Pancreas (tissue), 10 donors: ENCODE measurements around the gene GRIK5. TPM values are rescaled to one million over a fixed set of nuclear protein-coding genes. Genes with fewer than 3 reads are reported as not detected.
"Not testable (repeated sequence)": the region's sequence is repeated elsewhere in the genome, so short reads cannot be mapped to it uniquely, and the experiment has no call there.

Source experiments
- ATAC-seq, 4 donors: fragments of 200-7000 bp; cut with Tn5 transposase; one replicate each; pipeline versions ENCODE4 v1.8.0 to v1.9.1; 2020; ENCODE audit warnings: mild to moderate bottlenecking in 4 of 4, moderate library complexity in 4 of 4
- DNase-seq, 6 donors: peaks; one replicate each; pipeline ENCODE4 v3.0.0-alpha.2; 2020
- FAIRE-seq: peaks from 2 replicates; lab custom pipeline; 2012; peaks lifted over from hg19 to GRCh38; lab: Jason Lieb, UNC
- H3K27ac ChIP-seq, 4 donors: fragments of 200-600 bp; sonication (generic); 1 replicate in 3 of 4; 2 replicates in 1 of 4; pipeline versions ENCODE4 v1.5.0 to v1.8.0; 2020
- H3K27me3 ChIP-seq, 4 donors: fragments of 200-600 bp; one replicate each; pipeline ENCODE4 v1.8.0; 2021
- H3K36me3 ChIP-seq, 3 donors: fragments of 200-600 bp; sonication (generic) in 1 of 3; one replicate each; pipeline versions ENCODE4 v1.5.0 to v1.8.0; 2020 to 2021
- H3K4me1 ChIP-seq, 3 donors: fragments of 200-600 bp; one replicate each; pipeline ENCODE4 v1.8.0; 2021
- H3K4me3 ChIP-seq, 4 donors: fragments of 200-600 bp; sonication (generic) in 2 of 4; one replicate each; pipeline versions ENCODE4 v1.5.0 to v1.8.0; 2020 to 2021
- H3K9me3 ChIP-seq, 4 donors: fragments of 200-600 bp; one replicate each; pipeline ENCODE4 v1.8.0; 2021
- CTCF ChIP-seq, 4 donors: fragments of 200-600 bp; sonication (generic) in 3 of 4; IDR thresholded peaks; one replicate each; pipeline versions ENCODE4 v1.5.0 to v1.8.0; 2021; ENCODE audit warnings: antibody characterized with exemption in 4 of 4
- WGBS, 2 donors: extraction: QIAGEN DNeasy Blood & Tissue Kit; methylation state at CpG; one replicate each; pipeline ENCODE4 v1.1.7; 2013; 5-methylcytosine and 5-hydroxymethylcytosine counted together
- intact Hi-C, 3 donors: fragments of 100-400 bp; cut with DNase I; formaldehyde crosslinking; loops; one replicate each; pipeline versions ENCODE4 v1.11.1 to v1.14.2; 2022
- polyA plus RNA-seq, 2 donors: library from polyadenylated mRNA; stranded (reverse); fragments of 200-250 nt; gene quantifications; one replicate each; pipeline ENCODE4 v1.2.3, GENCODE V29; 2013
- total RNA-seq, 6 donors: library from RNA; stranded (reverse); fragmentation: NEBNext Ultra II Directional in 4 of 6; extraction: Animal tissue kit (Norgen Biotek cat#: 25700) in 4 of 6; gene quantifications; one replicate each; pipeline versions ENCODE4 v1.2.1 to v1.2.4, GENCODE V29; 2021 to 2023
- donor health status: healthy with polysubstance abuse.
- donor health status: DM: no; HTN: no; CAD: no; lungs with moderate emphysema.
- donor health status: DM: no; HTN: no; CAD: no.
- donor health status: control.
- donor health status: control.
- donor health status: Bipolar disorder and iron deficiency.
- donor health status: DM: yes; HTN: yes; CAD: no.
- donor health status: DM: no; HTN: no; CAD: no.
- donor health status: DM: no; HTN: no; CAD: no.
- donor health status: DM: yes; HTN: yes; CAD: no.

Gene GRIK5
- total and polyA plus RNA-seq, 8 donors: 1.9 to 10.5 (median 3.4) TPM

- intact Hi-C loops: no loop called here
- FAIRE-seq: no peak
- H3K36me3 ChIP-seq: no peaks in the 10 kb centered on the region
- no peak for TF ChIP-seq CTCF (IDR thresholded peaks at IDR 0.05)
- no peaks in the 10 kb centered on the region for H3K4me1 ChIP-seq
- no peak overlapping the region for H3K27ac ChIP-seq
- 69 to 87% methylated on average over 7 of the region's 7 CpGs for WGBS, 2 donors
- DNase-seq: no peak
- ATAC-seq: no peak
- no peaks in the 10 kb centered on the region for H3K27me3 ChIP-seq
- H3K4me3 ChIP-seq: no peak overlapping the region
- H3K9me3 ChIP-seq: no peaks in the 10 kb centered on the region
These were observed 24.4 kb downstream of the GRIK5 start for GRCh38 chr19:42045575-42045974.

- Histone ChIP-seq H3K27ac (no peak overlapping the region), H3K4me1 (no peaks in the 10 kb centered on the region), H3K4me3 (no peak overlapping the region), H3K9me3 (no peaks in the 10 kb centered on the region), H3K36me3 (no peaks in the 10 kb centered on the region), H3K27me3 (no peaks in the 10 kb centered on the region)
- DNase-seq: no peak
- TF ChIP-seq CTCF (IDR thresholded peaks at IDR 0.05): no peak
- ATAC-seq: no peak
- FAIRE-seq: no peak
- intact Hi-C loops: no loop called here
- 71 to 80% methylated on average over 30 of the region's 30 CpGs for WGBS, 2 donors
These were observed 27.4 kb downstream of the GRIK5 start for GRCh38 chr19:42042455-42043170.

- DNase-seq, H3K27me3 ChIP-seq, H3K4me3 ChIP-seq, H3K27ac ChIP-seq, intact Hi-C loops, H3K4me1 ChIP-seq, FAIRE-seq, H3K9me3 ChIP-seq, ATAC-seq, H3K36me3 ChIP-seq: not testable (repeated sequence)
- WGBS, 2 donors: 73 to 85% methylated on average over 9 of the region's 9 CpGs
These were observed 29.5 kb downstream of the GRIK5 start for GRCh38 chr19:42040491-42040890.

- ATAC-seq: no peak
- no peaks in the 10 kb centered on the region for H3K27me3 ChIP-seq
- no peaks in the 10 kb centered on the region for H3K4me1 ChIP-seq
- FAIRE-seq: no peak
- H3K4me3 ChIP-seq: no peak overlapping the region
- no peak overlapping the region for H3K27ac ChIP-seq
- DNase-seq: no peak
- H3K36me3 ChIP-seq: no peaks in the 10 kb centered on the region
- intact Hi-C loops: no loop called here
- no peaks in the 10 kb centered on the region for H3K9me3 ChIP-seq
- no peak for TF ChIP-seq CTCF (IDR thresholded peaks at IDR 0.05)
These were observed 30.0 kb downstream of the GRIK5 start for GRCh38 chr19:42040031-42040430.

- Histone ChIP-seq H3K27me3 (no peaks in the 10 kb centered on the region), H3K36me3 (no peaks in the 10 kb centered on the region), H3K9me3 (no peaks in the 10 kb centered on the region), H3K4me3 (no peak overlapping the region), H3K4me1 (no peaks in the 10 kb centered on the region), H3K27ac (no peak overlapping the region)
- FAIRE-seq: no peak
- no peak for DNase-seq
- no peak for TF ChIP-seq CTCF (IDR thresholded peaks at IDR 0.05)
- 63 to 75% methylated on average over 6 of the region's 6 CpGs for WGBS, 2 donors
- no peak for ATAC-seq
- intact Hi-C loops: no loop called here
These were observed 31.3 kb downstream of the GRIK5 start for GRCh38 chr19:42038666-42039065.
